NCI-H2081 treated with DMSO at 0.1 percent for 48 hours (cell line): ENCODE measurements around the gene DAPP1.
"Not testable (repeated sequence)": the region's sequence is repeated elsewhere in the genome, so short reads cannot be mapped to it uniquely, and the experiment has no call there.

Experiments
- DNase-seq: peaks from one replicate; lab custom pipeline; 2025; lab: John Stamatoyannopoulos, UW

The DAPP1 gene

DNA sequence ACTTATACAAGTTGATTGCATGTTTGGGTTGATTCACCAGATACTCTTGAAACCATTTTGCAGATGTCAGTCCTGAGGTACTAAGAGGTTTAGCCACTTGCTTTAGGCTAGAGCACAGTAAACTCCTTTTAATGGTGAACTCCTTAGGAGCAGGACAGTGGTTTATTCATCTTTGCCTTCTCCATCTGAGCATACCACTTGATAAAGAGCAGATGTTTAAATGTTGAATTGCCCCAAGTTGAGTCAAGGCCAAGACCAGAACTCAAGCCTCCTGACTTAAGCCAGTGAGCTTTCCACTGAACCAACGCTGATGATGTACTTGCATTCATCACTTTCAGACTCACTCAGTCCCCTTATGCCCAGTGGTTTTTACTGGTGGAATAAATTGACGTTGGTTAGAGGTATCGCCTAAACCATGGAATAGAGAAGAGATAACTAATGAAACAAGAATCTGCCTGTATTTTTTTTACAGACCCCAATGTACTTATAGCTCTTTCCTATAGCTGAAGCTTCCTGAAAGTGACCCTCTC, 7.5 kb downstream of the DAPP1 start:
- DNase-seq = no peak

DNA sequence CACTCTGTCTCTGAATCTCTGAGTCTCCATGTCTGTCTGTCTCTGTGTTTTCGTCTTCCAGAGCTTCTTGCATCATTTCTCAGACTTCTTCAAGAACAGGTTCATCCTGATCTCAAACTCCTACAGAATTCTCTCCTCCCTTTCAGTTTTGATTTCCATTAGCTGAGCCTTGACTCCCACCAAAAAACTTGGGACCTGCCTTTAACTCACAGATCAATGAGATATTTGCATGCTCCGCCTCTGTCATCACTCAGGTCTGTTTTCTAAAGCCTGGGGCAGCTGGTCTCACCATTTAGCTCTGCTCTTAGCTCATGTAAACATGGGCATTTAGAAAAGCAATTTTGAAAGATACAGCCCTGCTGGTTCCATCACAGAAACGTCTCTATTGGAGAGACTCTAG, 8.6 kb downstream of the DAPP1 start:
- DNase-seq = no peak

DNA sequence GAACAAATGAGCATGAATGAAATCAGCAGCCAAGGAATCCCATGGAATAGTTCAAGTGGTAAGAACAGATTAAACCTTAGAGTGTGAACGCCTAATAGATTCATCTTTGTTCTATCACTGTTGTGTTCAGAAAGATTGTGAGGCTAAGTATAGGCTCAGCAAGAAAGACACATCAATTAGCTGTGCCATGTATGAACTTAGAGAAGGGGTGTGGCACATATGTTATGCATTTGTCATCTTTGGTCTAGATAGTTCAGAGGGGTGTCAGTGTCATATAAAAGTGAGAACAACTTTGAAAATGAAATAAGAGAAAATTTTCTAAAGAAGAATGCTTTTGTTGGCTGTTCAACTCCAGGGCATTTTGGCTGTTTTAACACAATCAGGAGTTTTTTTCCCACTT, 9.4 kb downstream of the DAPP1 start:
- no peak for DNase-seq

DNA sequence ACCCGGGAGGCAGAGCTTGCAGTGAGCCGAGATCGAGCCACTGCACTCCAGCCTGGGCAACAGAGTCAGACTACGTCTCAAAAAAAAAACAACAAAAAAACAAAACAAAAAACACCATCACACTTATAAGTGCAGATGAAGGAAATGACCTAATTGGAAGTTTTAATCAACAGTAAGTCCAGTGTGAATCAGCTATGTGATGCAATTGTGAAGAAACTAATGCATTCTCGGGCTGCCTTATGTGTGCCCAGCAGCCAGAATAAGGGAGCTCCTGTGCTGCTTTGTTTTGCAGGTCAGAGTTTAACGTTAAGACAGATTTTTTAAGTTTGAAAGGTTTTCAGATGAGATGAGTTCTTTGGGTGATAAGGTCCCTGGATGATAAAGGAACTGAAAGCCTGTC, 10.8 kb downstream of the DAPP1 start:
- no peak for DNase-seq

DNA sequence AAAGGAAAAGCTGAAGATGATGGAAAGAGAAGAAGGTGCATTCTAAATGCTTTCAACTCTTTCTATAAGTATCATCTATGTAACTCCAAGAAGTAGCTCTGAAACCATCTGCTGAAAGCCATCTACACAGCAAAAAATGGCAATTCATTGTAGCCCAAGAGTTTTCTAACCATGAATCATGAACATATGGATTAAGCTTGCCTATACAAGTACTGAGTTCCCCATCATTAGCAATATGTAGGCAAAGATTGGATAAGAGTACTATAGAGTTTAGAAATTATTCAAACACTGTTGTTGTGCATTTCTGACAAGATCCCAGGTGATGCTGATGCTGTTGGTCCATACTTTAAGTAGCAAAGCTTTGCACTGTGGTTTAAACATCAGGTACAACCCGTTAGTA, 11.2 kb downstream of the DAPP1 start:
- DNase-seq = no peak

DNA sequence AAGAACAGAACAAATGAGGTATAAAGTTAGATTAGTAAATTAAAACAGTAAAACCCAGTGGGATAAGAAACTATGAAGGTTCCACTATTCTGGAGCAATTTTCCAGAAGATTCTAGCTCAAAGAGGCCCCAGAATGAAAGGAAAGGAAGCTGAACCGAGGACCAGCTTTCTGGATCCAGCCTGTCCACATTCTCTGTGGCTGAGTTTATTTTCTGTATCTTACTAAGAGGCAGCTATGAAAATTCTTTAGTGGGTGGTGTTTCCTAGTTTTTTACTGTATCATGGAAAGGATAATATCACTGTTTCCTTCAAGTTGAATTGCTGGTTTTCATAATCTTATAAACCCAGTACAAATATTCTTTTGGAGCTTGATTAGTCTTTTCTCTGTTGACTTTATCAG, 11.8 kb downstream of the DAPP1 start:
- no peak for DNase-seq

DNA sequence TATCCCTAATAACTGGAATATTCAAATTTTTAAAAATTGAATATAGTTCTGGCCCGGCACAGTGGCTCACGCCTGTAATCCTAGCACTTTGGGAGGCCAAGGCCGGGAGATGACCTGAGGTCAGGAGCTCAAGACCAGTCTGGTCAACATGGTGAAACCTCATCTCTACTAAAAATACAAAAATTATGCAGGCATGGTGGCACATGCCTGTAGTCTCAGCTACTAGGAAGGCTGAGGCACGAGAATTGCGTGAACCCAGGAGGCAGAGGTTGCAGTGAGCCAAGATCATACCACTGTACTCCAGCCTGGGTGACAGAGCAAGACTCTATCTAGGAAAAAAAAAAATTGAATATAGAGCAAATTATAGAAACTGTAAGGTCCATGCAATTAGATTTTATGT, 13.4 kb downstream of the DAPP1 start:
- DNase-seq = not testable (repeated sequence)

DNA sequence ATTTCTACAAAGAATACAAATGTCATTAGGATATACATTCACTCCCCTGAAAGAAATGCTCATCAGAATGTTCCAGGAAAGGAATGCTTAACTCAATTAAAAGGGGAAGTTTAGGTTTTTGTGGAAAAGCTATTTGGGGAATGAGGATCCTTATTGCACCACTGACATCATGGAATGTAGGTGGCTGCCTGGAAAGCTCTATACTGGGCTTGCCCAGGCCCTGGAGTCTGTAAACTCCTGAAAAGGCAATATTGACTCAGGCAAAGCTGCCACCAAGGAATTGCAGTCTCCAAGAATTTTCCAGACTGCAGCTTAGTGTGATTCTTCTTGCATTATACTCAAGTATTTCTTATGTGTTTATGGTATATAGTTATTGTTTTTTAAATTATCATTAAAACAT, 15.7 kb downstream of the DAPP1 start:
- no peak for DNase-seq

DNA sequence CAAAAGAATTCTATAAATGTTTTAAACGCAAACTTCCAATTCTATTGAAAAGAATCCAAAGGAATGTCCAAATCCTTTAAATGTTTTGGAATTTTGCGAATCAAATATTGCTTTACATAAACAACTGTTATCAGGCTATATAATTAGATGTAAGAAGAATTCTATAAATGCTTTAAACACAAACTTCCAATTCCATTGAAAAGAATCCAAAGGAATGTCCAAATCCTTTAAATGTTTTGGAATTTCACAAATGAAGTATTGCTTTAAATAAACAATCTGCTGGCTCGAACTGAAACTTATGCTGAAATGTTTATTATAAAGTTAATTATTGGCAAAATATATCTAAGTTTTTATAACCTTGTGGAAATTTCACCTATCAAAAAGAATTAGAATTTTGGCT, 16.1 kb downstream of the DAPP1 start:
- DNase-seq = no peak

DNA sequence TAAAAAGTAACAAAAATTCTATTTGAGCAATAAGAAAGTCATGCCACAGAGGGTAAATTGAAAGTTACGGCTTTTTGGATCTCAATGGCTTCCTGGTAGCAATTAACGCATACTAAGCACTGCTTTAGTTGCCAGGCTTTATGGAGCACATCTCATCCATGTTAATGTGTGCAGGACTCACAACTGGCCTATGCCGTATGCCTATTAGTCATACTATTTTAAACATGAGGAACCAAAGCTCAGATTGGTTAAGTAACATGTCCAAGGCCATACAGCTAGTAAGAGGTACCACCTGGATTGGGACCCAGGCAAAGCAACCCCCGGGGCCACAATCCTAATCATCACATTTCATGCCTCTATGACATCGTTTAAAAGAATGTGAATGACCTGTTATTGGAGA, 17.1 kb downstream of the DAPP1 start:
- DNase-seq = no peak

DNA sequence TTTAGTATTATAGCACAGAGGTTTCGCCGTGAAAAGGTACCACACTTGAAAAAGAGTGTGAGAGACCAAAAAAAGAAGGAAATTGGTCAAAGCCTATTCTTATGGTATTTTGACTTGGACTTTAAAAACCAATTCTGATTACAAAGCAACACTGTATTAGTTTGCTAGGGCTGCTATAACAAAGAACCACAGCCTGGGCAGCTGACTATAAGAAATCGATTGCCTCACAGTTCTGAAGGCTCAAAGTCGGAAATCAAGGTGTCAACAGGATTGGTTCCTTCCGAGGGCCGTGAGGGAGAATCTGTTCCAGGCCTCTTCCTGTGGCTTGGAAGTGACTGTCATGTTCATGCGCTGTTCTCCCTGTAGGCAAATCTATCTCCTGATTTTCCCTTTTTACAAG, 17.9 kb downstream of the DAPP1 start:
- DNase-seq = no peak

DNA sequence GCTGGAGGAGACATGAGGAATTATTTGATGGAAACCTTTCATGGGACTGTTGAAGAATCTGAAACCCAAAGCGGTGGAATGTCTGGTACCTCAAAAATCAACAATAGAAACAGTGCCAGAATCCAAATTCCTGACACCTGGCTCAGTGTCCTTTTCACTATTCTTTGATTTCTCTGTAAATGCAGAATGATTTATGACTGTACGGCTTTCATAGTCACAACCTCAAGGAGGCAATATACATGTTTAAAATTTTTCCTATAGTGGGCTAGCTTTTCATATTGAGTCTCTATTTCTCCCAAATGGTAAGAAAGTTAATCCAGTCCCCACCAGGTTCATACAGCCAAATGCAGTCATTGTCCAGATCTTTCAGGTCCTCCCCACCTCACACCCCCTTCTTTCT, 19.3 kb downstream of the DAPP1 start:
- DNase-seq = no peak

DNA sequence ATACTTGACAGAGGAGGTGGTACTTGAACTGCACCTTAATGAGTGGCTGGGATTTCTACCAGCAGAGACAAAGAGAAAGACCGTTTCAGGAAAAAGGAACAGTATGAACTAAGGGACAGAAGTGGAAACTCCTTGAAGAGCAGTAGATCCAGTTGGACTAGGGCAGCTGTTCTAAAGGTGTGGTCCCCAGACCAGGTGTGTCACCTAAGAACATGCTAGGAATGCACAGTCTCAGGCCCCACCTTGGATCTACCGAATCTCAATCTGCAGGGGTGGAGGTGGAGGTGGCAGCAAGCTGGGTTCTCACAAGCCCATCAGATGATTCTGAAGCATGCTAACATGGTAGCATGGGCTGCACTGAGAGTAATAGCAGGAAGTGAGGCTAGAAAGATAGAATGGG, 22.3 kb downstream of the DAPP1 start:
- no peak for DNase-seq

DNA sequence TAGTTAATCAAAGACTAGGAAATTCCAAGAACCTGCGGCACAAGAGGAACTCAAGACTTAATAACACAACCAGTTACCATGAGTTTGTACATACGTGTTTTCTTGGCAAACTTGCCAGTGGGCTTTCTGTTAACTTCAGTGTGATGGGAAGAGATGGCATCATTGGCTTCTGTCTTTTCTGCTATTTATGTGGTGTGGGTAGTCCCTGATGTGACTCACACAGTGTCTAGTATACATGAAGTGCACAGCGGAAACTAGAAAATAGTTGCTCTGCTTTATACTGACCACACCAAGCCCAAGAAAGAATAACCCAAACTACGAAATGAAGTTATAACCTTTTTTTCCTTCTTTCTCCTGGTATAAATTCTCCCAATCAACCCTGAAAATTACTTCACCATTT, 24.5 kb downstream of the DAPP1 start:
- DNase-seq = no peak

DNA sequence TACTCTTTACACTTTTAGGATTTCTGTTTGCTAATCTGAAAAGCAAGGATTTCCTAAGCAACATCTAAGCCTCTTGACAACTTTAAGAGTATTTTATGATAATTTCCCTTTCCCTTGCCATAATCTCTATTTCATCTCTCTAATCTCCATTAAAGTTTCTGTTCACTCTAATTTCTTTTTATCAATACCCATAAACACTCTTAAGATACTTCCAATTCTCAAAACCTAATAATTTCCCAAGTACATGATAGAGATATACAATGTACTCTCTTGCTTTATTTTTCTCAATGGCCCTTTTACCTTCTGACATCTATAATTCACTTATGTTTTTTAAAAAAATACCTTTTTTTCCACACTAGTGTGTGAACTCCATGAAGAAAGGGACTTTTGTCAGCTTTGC, 26.8 kb downstream of the DAPP1 start:
- DNase-seq = no peak

DNA sequence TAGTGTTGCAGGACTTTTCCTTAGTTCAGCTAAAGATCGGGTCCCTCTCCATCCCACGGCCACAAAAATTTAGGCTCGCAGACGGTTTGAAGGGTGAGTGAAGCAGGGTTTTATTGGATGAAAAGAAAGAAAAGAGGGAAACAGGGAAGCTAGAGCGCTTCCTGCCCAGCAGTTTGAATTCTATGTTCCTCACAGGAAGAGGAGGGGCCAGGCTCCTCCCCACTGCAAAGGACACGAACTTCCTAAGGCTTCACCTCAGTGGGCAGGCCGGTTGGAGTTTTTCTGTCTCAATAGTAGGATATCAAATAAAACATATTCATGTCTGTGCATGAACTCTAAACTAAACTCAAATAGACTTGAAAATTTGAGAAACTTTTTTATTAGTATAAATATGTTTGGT, 27.4 kb downstream of the DAPP1 start:
- DNase-seq = no peak

DNA sequence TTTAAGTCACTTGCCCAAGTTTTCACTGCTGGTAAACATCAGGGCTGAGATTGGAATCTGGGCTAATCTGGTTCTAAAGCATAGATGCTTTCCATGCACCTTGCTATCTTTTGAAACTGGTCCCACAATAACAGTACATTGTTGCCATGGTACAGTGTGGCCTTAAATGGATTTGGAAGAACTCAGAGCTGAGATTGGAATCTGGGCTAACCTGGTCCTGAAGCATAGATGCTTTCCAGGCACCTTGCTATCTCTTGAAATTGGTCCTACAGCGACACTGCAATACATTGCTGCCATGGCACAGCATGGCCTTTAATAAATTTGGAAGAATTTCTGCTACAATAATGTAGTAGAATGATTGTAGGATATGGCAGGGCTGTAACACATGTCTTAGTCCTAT, 28.6 kb downstream of the DAPP1 start:
- no peak for DNase-seq

DNA sequence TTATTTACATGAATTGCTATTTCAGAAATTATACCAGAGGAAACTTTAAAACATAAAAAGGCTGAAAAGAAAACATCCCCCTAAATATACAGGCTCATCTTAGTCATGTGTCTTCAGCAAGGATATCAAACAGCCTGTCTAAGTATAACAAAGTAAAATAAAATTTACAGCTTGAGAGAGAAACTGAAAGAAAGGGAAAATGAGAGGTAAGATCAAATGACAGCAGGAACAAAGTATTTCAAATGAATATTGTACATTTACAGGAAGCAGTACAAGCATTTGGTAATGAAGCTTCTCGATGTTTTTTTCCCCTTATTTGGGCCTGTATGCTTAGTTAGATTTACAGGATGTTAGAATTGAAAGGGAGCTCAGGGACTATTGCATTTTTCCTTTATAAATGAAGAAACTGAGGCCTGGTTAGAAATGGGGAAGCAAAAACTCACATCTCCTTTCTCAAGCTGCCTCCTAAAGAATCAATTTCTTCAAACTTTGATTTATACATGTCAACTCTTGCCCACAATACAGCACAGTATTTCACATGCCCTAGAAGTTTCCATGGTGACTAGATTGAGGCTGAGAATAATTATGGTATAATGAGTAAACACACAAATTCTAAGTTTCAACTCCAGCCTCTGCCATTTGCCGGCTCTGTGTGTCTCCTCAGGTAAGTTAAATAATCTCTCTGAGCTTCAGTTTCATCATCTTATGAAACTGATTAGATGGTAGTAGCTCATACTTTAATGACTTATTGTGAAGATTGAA, 29.3 kb downstream of the DAPP1 start:
- no peak for DNase-seq

DNA sequence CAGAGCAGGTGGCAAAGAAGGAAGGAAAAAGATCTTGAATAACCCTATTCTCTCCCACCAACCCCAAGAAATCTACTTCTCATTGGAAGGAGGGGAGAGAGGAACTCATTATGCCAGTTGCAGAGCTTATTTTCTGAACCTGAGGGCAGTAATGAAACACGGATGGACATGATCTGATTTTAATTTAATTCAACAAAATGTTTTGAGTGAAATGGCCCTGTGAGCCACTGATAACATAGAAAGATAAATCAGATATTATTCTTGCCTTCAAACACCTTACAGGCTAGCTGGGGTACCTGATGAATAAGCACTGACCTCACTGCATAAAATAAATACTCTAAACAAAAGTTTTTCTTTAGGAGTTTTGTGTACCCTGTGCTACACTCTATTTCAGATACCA, 30.3 kb downstream of the DAPP1 start:
- no peak for DNase-seq

DNA sequence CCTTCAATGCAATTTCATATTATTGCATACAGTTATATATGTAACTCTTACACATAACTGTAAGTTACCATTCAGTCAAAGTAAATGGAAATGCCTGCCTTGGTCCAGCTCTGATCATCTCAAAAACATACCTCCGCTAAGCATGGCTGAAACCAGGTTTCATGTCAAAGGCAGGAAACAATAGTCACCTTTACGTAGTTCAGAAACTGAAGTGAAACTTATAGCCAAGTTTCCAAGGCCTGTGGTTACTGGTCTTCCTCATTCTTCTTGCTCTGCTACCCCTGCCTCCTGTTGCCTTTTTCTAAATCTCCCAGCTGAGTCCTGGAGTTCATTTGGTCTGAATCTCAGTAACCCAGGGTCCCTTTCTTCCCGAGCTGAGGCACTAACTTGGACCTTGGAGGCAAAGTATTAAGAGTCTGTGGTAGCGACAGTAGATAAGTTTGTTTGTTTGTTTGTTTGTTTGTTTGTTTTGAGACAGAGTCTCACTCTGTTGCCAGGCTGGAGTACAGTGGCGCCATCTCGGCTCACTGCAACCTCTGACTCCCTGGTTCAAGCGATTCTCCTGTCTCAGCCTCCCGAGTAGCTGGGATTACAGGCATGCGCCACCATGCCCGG, 30.8 kb downstream of the DAPP1 start:
- DNase-seq = no peak

DNA sequence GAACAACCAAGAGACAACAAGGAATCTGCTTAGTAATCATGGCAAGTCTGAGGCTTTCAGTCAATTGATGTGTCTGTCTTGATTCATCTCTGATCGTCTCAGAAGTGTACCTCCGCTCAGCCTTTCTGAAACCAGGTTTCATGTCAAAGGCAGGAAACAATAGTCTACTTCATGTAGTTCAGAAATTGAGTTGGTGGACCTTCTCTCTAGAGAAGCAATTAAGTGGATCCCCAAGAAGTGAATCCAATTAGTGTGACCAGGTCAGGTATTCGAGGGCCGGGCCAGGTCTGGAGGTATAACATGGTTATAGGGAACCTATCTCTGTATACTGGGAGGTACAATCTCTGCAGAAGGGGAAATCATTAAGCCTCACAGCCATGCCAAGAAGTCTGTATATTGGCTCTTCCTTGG, 32.0 kb downstream of the DAPP1 start:
- DNase-seq = no peak

DNA sequence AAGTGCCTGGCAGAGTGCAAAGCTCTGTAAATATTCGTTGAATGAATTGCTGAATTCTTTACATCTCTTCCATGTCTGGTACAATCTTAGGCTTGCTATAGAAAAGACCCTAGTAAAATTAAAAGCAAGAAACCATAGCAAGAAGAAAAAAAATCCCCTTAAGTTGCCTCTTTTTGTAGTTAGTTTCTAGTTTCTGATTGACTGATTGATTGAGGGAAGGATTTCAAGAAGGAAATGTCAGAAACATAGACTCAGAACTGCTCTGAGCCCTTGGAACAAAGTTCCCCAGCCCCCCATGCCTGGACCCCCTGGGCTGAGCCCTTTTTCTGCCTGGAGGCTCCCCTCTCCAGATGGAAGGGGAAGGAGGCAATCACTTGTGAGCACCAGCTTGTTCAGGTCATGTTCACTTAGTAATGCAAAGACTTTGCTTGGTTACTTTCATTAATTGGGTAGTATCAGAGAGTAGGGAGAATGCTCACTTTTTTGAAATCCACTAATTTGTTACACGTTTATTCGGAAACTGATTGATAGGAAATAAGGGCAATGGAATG, 35.6 kb downstream of the DAPP1 start:
- DNase-seq = no peak

DNA sequence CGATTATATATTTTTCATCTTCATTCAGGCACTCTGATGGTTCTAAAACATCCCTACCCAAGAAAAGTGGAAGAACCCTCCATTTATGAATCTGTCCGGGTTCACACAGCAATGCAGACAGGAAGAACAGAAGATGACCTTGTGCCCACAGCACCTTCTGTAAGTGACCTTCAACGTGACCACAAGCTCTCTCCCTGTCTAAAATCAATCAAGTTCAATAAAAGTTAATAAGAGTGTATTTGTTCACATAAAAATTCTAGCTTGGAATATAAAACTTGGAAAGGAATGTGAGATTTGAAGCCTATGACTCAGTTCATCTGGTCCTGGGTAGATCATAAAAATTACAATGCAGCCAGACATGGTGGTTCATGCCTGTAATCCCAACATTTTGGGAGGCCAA, 36.6 kb downstream of the DAPP1 start:
- DNase-seq = no peak

DNA sequence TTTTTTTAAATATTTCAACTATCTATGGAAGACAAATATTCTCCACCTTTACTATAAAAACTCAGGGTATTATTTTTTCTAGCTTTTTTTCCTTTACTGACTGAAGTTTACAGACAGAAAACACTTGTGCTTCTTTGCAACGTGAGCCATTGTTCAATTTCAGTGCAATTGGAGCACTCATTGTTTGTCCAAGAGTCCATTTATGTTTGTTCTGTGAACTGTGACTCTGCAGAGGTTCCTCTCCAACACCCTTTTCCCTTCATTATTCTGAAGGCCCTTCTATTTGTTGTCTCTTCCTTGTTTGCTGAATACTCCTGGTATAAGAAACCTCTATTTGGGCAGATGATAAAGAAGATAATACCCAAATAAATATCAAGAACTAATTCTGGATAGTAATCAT, 37.4 kb downstream of the DAPP1 start:
- no peak for DNase-seq
